Endometrial microvascular endothelial cells (primary cell): ENCODE measurements around the gene SUCO. TPM values are rescaled to one million over a fixed set of nuclear protein-coding genes. Genes with fewer than 3 reads are reported as not detected.

Source experiments
- in situ Hi-C: cut with HindIII; loops from 2 replicates; pipeline ENCODE4 v1.10.0; 2017; ENCODE audit warnings: low sequenced_read_pairs, low pct_unique_long_range_greater_than_20kb; ENCODE audit errors: inconsistent ontology term
- total RNA-seq: library from RNA; depleted of rRNA; stranded (reverse); fragments of >200 nt; gene quantifications from one replicate; pipeline ENCODE4 v1.2.3, GENCODE V29; 2015; ENCODE audit errors: inconsistent ontology term

Gene SUCO
- total RNA-seq, 1 donor from 2014 or later: 31.4 TPM

DNA sequence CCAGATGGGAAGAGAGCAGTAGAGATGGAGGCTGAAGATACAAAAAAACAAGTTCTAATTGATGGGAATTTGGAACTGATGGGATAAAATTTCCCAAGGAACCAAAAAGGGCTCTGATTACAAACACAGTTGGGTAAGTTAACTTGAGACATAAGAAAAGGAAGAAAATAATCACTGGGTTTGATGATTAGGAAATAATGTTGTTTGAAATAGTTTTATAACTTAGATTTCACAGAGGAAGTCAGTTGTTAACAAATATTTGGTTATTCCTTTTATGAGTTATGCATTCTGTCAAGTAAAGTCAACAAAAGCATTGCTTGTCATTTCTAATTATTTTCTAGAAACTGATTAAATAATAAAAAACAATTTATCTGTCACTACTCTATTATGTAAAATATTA is 20.4 kb upstream of the SUCO start:
- in situ Hi-C loops: no loop called here

DNA sequence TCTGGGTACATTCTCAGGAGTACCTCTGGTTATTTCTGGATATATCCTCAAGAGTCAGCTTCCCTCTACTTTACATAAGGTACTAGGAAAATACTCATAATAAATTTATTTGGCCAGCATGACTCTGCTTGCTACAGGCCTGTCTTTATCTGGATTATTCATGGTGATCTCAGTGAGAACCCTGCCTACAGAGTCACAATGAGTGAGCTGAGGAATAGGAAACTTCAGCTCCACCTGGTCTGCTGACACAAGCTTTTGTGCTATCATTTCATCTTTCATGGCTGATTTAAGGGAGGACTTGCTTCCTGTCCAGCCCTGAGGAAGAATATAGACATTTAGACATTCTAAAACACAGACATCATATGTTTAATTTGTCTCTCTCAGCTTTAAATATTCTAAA is 19.5 kb upstream of the SUCO start:
- in situ Hi-C loops: no loop called here

DNA sequence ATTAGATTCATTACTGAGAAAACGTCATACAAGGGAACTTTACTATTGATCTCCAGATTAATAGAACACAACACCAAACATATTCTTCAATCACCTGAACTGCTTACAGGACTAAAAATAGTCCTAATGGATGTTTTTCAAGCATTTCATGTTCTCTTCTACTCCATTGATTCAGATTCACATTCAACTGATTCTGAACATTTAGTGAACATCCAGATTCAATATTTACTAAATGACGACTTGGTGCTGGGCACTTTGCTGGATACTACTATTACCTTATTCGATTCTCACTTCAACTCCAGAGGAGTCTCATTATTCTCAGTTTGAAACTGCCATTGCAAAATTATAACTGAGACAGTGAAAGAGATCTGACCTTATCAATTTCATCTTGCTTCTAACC is 18.8 kb upstream of the SUCO start:
- in situ Hi-C loops: no loop called here

DNA sequence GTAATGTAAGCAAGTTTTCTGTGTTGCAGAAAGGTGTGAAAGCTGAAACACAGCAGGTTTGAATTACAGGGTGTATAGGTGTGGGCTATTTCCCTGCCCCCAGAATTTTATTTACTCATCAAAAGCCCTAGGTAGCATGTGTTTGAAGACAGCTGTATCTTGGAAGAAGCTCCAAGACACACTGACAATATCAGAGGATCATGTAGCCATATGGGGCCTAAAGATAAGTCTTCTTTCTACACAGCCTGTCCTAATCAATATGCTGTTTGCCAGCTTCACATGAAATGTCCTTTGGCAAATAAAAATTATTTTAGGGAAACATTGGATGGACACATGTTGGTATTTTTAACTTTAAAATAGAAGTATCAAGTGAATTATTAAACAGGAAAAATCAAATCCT is 17.5 kb upstream of the SUCO start:
- in situ Hi-C loops: no loop called here

DNA sequence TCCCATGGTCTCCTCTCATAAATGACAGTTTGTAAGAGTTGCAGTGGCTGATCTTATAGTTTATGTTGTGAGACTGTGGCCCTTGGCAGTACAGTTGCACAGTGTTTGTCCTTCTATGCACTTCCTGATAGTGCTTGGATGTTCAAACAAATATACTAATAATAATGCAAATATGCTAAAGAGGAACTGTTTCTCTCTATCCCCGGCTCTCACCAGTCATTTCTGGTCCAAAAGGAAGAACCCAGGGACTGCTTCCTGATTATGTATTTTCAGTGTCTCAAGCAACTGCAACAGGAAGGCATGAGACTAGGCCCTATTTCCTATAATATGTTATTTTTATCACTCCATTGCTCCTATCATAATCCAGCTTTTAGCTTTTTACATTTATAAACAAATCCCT is 17.0 kb upstream of the SUCO start:
- in situ Hi-C loops: no loop called here

DNA sequence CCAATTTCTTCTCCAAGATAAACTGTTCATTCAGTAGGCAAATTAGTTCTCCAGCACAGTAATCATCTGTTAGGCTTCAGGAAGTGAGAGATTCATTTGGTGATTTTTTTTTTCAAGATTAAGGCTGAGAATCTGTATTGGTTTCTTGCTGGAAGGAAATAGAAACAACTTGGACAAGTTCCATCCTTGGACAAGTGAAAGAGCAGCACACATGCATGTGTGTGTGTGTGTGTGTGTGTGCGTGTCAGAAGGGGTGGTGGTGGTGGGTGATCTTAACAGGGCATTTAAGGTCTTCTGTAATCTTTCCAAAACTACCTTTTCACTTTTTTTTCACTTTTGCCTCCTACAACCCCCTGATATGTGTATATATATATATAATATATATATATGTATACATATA is 15.9 kb upstream of the SUCO start:
- in situ Hi-C loops: no loop called here

DNA sequence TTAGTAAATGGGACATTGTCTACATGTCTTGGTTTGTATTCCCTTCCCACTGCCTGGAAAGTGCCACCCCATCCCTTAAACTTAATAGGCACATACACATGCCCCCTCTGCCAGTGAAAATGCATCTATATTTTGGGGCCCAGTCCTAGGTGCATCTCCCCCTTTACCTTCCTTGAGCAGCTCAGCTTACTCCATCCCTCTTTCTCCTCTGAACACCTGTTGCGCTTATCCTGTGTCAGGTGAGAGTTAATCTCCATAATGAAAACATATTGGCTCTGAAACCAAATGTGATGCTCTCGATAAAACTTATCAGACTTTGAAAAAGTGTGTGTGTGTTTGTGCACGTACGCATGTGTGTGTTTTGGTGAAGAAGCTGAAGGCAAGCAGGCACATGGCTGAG is 15.4 kb upstream of the SUCO start:
- in situ Hi-C loops: no loop called here

DNA sequence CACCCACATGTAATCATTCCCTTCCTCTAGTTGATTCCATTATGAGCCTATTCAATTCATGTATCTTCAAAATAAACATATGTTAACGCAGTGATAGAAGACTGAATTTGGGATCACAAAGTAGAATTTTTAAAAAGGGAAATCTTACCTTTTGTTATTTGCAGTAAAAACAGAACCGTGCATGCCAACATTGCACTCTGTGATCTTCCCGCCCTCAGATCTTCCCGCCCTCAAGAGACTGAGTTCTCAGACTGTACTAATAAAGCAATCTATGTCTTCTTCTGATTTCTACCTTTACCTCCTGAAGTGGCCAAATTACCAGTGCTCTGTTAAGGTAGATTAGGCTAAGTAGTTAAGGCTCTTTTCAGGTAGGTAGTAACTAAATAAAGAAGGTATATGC is 3.6 kb upstream of the SUCO start:
- in situ Hi-C loops: no loop called here

DNA sequence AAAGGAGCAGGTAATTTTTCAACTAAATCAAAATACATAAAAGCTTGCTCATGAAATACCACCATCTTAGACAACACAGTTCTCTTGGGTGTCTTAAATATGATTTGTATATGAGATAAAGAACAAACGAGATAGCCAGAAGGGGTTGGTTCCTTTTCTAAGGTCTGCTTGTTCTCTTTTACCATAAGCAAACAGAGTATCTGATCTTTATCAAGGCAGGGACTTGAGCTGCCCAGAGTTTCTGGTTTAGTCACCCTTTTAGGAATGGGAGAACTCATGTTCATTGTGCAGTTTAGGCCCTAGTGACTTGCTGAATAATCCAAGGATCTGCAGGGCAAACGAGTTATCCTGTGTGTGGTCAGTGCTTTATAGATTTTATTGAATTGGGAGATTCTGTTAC is 3.0 kb upstream of the SUCO start:
- in situ Hi-C loops: no loop called here

DNA sequence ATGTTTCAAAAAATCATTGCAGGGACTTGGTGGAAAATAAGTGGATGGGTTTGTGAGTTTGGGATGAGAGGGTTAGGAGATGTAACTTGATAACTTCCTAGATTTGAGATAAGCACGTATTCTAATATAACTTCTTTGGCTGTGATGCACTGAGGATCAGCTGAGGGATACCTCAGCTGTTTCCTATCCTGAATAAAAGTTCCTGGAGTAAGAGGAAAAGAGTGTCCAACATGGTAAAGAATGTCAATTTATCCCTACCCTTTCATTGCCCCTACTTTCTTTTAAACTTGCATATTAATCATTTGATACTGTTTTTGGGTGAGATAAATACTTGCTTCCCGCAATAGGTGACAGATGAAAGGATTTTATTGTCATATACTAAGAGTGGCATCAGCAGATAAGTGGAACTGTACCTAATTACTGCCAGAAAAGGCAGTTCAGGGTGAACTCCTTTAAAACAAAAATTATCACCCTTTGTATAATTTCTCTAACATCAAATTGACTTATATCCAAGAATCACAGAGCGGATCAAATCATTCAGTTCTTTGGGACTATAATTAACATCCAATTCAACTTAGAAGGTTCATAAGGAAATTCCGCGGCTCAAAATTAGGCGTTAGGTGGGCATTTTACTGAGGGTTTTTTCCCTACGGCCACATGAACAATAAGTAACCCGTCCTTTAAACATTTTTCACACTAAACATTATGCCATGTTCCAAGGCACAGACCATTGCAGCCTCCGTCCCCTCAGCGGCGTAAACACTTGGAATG is 1.4 kb upstream of the SUCO start:
- in situ Hi-C loops: no loop called here

DNA sequence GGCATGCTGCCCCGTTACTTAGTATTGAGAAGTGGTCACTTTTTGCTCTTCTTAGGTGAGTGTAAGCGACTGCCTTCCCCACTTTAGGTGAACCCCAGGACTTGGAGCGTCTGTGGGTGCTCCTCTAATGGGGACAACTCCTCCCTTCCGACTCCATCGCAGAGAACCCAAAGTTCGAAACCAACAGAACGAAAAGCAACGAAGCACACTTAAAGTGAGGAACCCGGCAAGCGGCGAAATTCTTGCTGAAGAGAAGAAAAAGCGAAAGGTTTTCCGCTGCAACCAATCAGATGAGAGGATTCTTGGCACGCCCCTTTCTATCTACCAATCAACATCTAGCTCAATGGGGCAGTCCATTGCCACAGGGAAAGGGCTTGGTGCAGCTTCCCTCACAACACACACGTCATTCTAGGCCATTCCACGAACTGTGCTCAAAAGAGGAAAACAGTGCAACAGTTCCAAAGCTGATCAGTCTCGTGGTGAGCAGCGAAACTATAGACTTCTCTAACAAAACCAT is 709 bp upstream of the SUCO start:
- in situ Hi-C loops: no loop called here

DNA sequence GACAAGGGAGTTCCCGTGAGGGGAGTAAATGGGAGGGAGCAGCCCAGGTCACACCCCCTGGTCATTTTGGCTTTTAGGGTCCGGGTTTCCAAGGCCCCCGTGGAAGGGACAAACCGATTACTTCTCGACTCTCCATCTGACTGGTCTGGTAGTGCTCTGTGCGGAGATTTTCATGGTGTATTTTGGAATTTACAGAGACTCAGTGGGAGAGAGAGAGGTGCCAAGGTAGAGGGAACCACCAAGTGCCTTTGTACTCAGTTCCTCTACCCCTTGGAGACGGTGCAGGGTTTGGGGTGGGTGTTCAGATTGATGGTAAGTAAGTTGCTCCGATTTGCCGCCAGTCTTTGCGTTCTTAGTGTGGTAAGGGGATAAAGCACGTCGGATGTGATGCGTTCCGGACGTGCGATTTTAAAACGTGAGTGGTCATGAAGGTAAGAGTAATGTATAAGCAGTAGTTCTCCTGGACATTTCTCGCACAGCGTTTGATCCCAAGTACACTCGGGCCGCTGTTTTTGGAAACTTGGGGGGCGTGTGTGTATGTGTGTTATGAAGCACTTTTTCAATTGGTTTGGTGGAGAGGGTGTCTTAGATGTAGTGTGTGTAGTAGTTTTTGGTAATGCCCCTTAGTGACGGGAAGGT is 682 bp downstream of the SUCO start:
- in situ Hi-C loops: no loop called here

DNA sequence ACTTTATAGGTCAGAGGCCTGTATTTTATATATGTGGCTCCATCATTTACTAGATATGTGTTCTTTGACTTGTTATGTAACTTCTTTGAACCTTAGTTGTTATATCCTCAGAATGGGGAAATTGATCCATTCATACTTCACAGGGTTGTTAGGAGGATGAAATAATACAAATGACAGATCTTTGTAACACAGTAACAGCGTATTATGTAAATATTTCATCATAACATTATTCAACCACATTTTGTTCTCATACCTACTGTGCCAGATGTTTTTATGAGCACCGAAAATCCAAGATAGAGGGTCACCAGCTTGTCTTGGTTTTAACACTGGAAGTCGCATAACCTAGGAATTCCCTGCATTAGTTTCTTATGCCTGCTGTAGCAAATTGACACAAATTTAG is 3.3 kb downstream of the SUCO start:
- in situ Hi-C loops: no loop called here

DNA sequence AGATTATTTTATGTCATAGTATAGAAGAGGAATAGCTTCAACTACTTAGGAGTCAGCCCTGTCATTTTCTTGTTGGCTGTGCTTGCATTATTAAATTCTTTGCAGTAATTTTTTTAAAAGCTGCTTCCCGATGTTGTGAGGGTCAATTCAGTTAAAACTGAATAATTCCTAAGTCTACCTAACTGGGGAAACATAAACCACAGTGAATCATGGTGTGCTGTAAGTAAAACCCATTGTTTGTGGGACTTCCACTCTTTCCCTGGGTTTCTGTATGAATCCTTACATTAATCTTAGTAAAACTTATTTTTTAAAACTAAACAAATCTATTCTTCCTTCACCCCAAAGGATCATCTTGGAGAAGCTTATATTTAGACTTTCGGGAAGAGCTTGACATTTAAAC is 4.4 kb downstream of the SUCO start:
- in situ Hi-C loops: no loop called here

DNA sequence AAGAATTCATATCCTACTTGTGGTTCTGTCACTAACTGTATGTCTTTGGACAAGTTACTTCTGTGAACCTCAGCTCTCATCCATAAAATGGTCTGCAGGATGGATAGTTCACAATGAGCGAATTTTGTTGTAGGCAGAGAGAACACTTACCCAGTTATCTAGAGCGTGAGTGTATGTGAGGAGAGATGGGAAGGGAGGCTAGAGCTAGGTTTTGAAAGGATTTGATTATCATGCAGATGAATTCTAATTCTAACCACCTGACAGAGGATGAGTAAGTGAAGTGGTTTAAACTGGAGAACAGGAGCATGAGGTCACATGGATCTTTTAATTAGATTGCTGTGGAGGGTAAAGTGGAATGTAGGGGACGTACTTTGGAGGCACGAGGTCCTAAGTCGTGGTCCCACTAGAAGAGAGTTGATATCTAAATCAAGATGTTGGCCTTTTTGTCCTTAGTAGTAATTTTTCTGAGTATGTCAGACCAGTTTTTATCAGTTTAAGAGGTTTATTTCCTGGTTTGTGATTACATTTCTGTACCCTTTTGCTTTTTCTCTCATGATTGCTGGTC is 5.0 kb downstream of the SUCO start:
- in situ Hi-C loops: no loop called here

DNA sequence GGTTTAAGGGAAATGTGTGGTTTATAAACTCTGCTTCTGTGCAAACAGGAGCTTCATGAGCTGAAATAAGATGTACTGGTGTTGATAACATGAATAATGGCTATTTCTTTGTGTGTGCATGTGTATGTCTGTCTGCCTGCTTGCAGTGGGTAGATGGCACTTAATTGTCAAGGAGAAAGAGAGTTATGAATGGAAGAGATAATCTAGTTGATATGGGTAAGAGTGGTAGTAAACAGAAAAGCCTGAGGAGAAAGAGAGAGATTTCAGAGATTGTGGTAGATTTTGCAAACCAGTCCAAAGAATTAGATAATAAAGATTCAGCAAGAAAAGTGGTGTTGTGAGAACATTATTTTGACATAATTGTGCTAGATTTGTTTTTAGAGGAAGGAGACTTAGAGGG is 7.7 kb downstream of the SUCO start:
- in situ Hi-C loops: no loop called here

DNA sequence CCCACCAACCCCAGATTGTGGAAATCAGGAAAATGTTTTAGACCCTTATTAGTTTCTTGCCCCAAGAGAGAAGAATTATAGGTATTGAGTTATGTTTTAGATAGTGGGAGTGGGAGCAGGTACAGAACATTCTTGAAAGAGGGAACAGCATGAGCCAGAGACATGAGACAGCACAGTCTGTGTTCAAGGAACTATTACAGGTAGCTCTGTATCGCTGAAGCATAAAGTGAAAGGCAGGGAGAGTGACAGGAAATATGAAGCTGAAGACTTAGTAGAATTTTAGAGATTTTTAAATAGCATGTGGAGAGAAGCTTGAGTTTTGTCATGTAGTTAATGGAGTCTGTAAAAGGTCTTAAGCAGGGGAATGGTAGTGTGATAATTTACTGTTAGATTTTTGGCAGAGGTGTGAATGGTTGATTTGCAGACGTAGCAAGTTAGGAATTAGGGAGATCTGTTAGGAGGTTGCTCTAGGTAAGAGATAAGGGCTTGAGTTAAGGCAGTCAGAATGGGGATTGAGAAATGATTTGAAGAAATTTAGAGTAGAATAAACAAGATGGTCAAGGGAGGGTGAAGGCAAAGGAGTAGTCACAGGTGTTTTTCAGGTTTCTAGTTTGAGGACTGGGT is 11.6 kb downstream of the SUCO start:
- in situ Hi-C loops: no loop called here

DNA sequence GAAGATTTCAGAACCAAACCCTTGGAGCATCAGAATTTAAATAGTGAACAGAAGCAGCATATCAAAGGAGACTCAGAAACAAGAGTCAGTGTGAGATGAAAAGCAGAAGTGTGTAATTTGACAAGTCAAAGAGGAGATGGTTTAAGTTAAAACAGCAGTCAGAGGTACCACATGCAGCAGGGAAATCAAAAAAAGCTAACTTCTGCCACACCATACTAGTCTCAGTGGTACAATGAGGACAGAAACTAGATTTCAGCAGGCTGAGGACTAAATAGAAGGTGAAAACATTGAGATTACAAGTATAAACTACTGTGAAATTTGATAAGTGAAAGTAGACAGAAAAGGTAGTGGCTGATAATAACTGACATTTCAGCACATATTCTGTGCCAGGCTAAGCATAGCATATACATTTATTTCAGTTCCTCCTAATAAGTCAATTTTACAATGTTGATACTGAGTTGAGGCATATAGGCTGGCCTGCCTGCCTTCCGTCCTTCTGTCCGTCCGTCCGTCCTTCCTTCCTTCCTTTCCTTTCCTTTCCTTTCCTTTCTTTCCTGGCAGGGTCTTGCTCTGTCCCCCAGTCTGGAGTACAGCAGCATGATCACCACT is 12.6 kb downstream of the SUCO start:
- in situ Hi-C loops: no loop called here

DNA sequence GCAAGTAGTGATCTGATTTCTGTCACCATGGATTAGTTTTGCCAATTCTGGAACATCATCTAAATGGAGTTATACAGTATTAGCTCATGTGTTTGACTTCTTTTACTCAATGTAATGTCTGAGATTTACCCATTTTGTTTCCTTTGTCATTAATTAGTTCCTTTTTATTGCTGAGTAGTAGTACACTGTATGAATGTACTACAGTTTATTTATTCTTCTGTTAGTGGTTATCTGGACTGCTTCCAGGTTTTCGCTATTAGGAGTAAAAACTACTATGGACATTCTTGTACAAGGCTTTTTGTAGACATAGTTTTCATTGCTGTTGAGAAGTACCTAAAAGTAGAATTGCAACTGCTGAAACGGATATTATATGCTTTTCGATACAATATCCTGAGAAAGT is 14.1 kb downstream of the SUCO start:
- in situ Hi-C loops: no loop called here
